Keratinocyte (primary cell): ENCODE results near the gene FAM120A. TPM values are rescaled to one million over a fixed set of nuclear protein-coding genes. Genes with fewer than 3 reads are reported as not detected.

ENCODE experiments used
- DNase-seq: peaks from one replicate; pipeline ENCODE4 v3.0.0-alpha.2; 2011; ENCODE audit warnings: low read depth, missing footprints, low spot score
- FAIRE-seq: peaks from 2 replicates; lab custom pipeline; 2011; peaks lifted over from hg19 to GRCh38; lab: Jason Lieb, UNC
- H2AFZ ChIP-seq: 2 replicates; pipeline ENCODE4 v1.6.0; 2012; ENCODE audit warnings: low read length, control low read depth, inconsistent platforms; ENCODE audit not compliant: control insufficient read depth
- H3K27ac ChIP-seq: 2 replicates; pipeline ENCODE4 v1.5.1; 2011; ENCODE audit warnings: low read length; ENCODE audit not compliant: control insufficient read depth, insufficient read depth
- H3K27me3 ChIP-seq: 3 replicates; pipeline ENCODE4 v1.6.0; 2011; ENCODE audit warnings: low read length; ENCODE audit not compliant: control insufficient read depth, insufficient read depth; ENCODE audit errors: extremely low read depth
- H3K36me3 ChIP-seq, 2 experiments: 2 replicates in 1 of 2; 3 replicates in 1 of 2; pipeline ENCODE4 v1.5.1; 2011; ENCODE audit warnings: low read length in 2 of 2, mild to moderate bottlenecking in 1 of 2; ENCODE audit not compliant: control insufficient read depth in 2 of 2, insufficient read depth in 2 of 2; ENCODE audit errors: extremely low read depth in 1 of 2
- H3K4me1 ChIP-seq: 3 replicates; pipeline ENCODE4 v1.5.1; 2011; ENCODE audit warnings: low read length; ENCODE audit not compliant: control insufficient read depth, insufficient read depth; ENCODE audit errors: extremely low read depth
- H3K4me2 ChIP-seq: 3 replicates; pipeline ENCODE4 v1.6.0; 2011; ENCODE audit warnings: low read depth, low read length; ENCODE audit not compliant: control insufficient read depth, insufficient read depth; ENCODE audit errors: extremely low read depth
- H3K4me3 ChIP-seq, 3 experiments: fragments of 200-600 bp in 1 of 3; sonication (generic) in 1 of 3; 2 replicates in 2 of 3; 3 replicates in 1 of 3; pipeline ENCODE4 v1.5.1; 2011 to 2016; ENCODE audit warnings: low read length in 3 of 3, mild to moderate bottlenecking in 3 of 3, control low read depth in 2 of 3, inconsistent platforms in 1 of 3, low read depth in 1 of 3, mixed read lengths in 1 of 3, mixed run types in 1 of 3, moderate library complexity in 1 of 3; ENCODE audit not compliant: control insufficient read depth in 2 of 3, insufficient read depth in 2 of 3; ENCODE audit errors: extremely low read depth in 1 of 3
- H3K79me2 ChIP-seq: 2 replicates; pipeline ENCODE4 v1.6.0; 2012; ENCODE audit warnings: low read length; ENCODE audit not compliant: control insufficient read depth, insufficient read depth
- H3K9ac ChIP-seq: 3 replicates; pipeline ENCODE4 v1.6.0; 2011; ENCODE audit warnings: low read length; ENCODE audit not compliant: control insufficient read depth, insufficient read depth; ENCODE audit errors: extremely low read depth
- H3K9me1 ChIP-seq: 3 replicates; pipeline ENCODE4 v1.6.0; 2011; ENCODE audit warnings: low read length; ENCODE audit not compliant: control insufficient read depth, insufficient read depth; ENCODE audit errors: extremely low read depth
- H3K9me3 ChIP-seq: 2 replicates; pipeline ENCODE4 v1.5.1; 2012; ENCODE audit warnings: low read depth, low read length; ENCODE audit not compliant: control insufficient read depth
- H4K20me1 ChIP-seq: 3 replicates; pipeline ENCODE4 v1.6.0; 2011; ENCODE audit warnings: low read length; ENCODE audit not compliant: control insufficient read depth, insufficient read depth; ENCODE audit errors: extremely low read depth
- CTCF ChIP-seq, 3 experiments: IDR thresholded peaks in 1 of 3; conservative IDR thresholded peaks in 1 of 3; optimal IDR thresholded peaks in 1 of 3; 2 replicates in 2 of 3; 3 replicates in 1 of 3; pipeline versions ENCODE3 to v1.5.1; 2011; ENCODE audit warnings: low read length in 3 of 3, mild to moderate bottlenecking in 3 of 3, moderate library complexity in 2 of 3, control low read depth in 1 of 3, inconsistent platforms in 1 of 3; ENCODE audit not compliant: insufficient read depth in 2 of 3; ENCODE audit errors: extremely low read depth in 1 of 3
- EZH2 ChIP-seq: IDR thresholded peaks from one replicate; pipeline ENCODE4 v1.6.1; 2012; ENCODE audit warnings: inconsistent platforms, mild to moderate bottlenecking, low read length, moderate library complexity
- dilution Hi-C: fragments of 300-500 bp; cut with MboI; formaldehyde crosslinking; loops from one replicate; pipeline ENCODE4 v1.7.0; 2020; ENCODE audit warnings: low sequenced_read_pairs; ENCODE audit not compliant: extremely low pct_ligation_motif_present
- polyA plus RNA-seq, 5 experiments: library from polyadenylated mRNA; depleted of rRNA in 3 of 5; stranded (reverse) in 3 of 5; stranded (forward) in 1 of 5; unstranded in 1 of 5; fragments of >200 nt; gene quantifications; 1 replicate in 1 of 5; 2 replicates in 3 of 5; 3 replicates in 1 of 5; pipeline versions ENCODE4 v1.2.1 to v1.2.3, GENCODE V29; 2011 to 2012; ENCODE audit warnings: missing spikeins in 2 of 5, low read depth in 1 of 5, low replicate concordance in 1 of 5

FAM120A gene
- polyA plus RNA-seq, 1 donor (not counting 4 experiments of a cell fraction or from before 2014, with no cell fraction given): 79.2 TPM

GRCh38 chr9:93565089-93565488 lies 113.6 kb downstream of the FAM120A start:
- dilution Hi-C loops: no loop called here
- no peak for DNase-seq
- Histone ChIP-seq H3K4me3 (no peak overlapping the region), H3K4me1 (peaks cover 19% of the 10 kb centered on the region), H3K27ac (no peak overlapping the region), H3K36me3 (peaks cover 4 to 9% of the 10 kb centered on the region in 2 experiments), H3K27me3 (no peaks in the 10 kb centered on the region), H3K9me3 (no peaks in the 10 kb centered on the region), H3K4me2 (no peak overlapping the region), H3K79me2 (no peaks in the 10 kb centered on the region), H3K9me1 (no peaks in the 10 kb centered on the region), H2AFZ (no peak overlapping the region), H3K9ac (no peak overlapping the region), H4K20me1 (no peaks in the 10 kb centered on the region)
- TF ChIP-seq CTCF (optimal IDR thresholded peaks at IDR 0.05 in 1 of 3, IDR thresholded peaks at IDR 0.05 in 1 of 3, conservative IDR thresholded peaks at IDR 0.05 in 1 of 3; ENCODE audit: extremely low read depth in 1 of 3, insufficient read depth in 2 of 3, low read length in 3 of 3): no peak
- TF ChIP-seq EZH2: no peak
- no peak for FAIRE-seq

- Histone ChIP-seq H3K79me2 (no peaks in the 10 kb centered on the region), H3K36me3 (peaks cover 4 to 9% of the 10 kb centered on the region in 2 experiments), H3K4me3 (peak overlapping the region; percentile 45 to 76 (median 76)), H3K9me1 (no peaks in the 10 kb centered on the region), H3K9me3 (no peaks in the 10 kb centered on the region), H3K4me1 (peaks cover 18% of the 10 kb centered on the region), H2AFZ (peak overlapping the region; percentile 57), H4K20me1 (no peaks in the 10 kb centered on the region), H3K27ac (peak overlapping the region; percentile 84), H3K4me2 (peak overlapping the region; percentile 98), H3K9ac (peak overlapping the region; percentile 91), H3K27me3 (no peaks in the 10 kb centered on the region)
- FAIRE-seq (no peak), DNase-seq (peak; percentile 63)
- dilution Hi-C loops: no loop called here
- TF ChIP-seq CTCF (optimal IDR thresholded peaks at IDR 0.05 in 1 of 3, IDR thresholded peaks at IDR 0.05 in 1 of 3, conservative IDR thresholded peaks at IDR 0.05 in 1 of 3; ENCODE audit: extremely low read depth in 1 of 3, insufficient read depth in 2 of 3, low read length in 3 of 3) (peak; percentile 72 to 86 (median 76)), EZH2 (no peak)
Observed at GRCh38 chr9:93566408-93567270, 115.2 kb downstream of the FAM120A start.
